ENCODE data around the gene CIC. TPM values are rescaled to one million over a fixed set of nuclear protein-coding genes. Genes with fewer than 3 reads are reported as not detected.

Gene CIC
- total and polyA plus RNA-seq, 2 of the 13 experiments (the other 11 are each of a cell fraction or from before 2014, with no cell fraction given) = 5.9 to 8.0 TPM

DNA sequence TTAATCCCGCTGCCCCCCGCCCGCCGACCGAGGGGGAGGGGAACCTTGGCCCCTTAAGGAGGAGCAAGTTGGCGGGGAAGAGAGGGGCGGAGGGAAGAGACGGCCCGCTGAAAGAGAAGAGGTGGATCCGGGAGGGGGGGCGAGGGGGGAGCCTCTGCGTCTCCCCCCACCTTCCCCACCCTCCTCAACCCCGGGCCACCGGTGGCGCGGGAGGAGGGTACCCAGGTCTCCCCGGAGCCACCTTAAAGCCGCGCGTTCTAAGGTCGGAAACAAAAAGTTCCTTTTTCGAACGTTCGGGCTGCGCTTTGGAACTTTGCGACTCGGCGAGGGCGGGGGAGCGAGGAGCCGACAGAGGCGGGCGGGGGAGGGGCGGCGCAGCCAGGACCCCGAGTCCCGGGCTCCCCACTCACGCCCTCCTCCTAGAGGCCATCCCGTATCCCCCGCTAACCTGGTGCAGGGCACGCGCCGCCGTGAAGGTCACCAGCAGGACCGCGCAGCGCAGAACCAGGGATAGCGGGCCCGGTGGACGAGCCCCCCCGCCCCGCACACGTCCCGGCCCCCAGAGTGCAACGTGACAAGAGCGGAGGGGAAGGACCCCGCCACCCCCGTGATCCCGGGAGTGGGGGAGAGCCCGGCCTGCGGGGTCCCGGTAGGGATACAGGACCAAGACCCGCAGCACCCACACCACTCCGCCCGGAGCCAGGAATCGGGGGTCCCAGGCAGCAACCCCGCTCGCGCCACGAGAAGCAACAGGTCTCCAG, 14.8 kb upstream of the CIC start (continued):
- TF ChIP-seq ZC3H13 (CRISPR knock-in tag; IDR thresholded peaks at IDR 0.05) (peak; percentile 73; the same call in 1 of the 2 replicates), ELK4 (CRISPR knock-in tag; IDR thresholded peaks at IDR 0.05; ENCODE audit: borderline replicate concordance) (no peak), ZFY (CRISPR knock-in tag; IDR thresholded peaks at IDR 0.05) (no peak; the same call in 1 of the 2 replicates), MAFG (CRISPR knock-in tag; IDR thresholded peaks at IDR 0.05) (no peak), JUN (CRISPR knock-in tag; IDR thresholded peaks at IDR 0.05) (no peak), ETS1 (CRISPR knock-in tag; IDR thresholded peaks at IDR 0.05) (no peak), KDM2A (CRISPR knock-in tag; IDR thresholded peaks at IDR 0.05; ENCODE audit: borderline replicate concordance, low read depth) (peak; percentile 53; the same call in 1 of the 2 replicates), CREB1 (IDR thresholded peaks at IDR 0.05) (no peak), CREB1 (CRISPR knock-in tag; IDR thresholded peaks at IDR 0.05) (peak; percentile 5; the same call in 1 of the 2 replicates), PAXIP1 (CRISPR knock-in tag; conservative IDR thresholded peaks at IDR 0.05) (peak; percentile 48), ATRX (CRISPR knock-in tag; IDR thresholded peaks at IDR 0.05; ENCODE audit: borderline replicate concordance) (no peak), NFYC (CRISPR knock-in tag; IDR thresholded peaks at IDR 0.05) (peak; percentile 22; the same call in 1 of the 2 replicates), ZNF678 (CRISPR knock-in tag; IDR thresholded peaks at IDR 0.05) (no peak), EP300 (IDR thresholded peaks at IDR 0.05; ENCODE audit: low read depth in 2 of 2, low read length in 2 of 2) (peak in 1 of 2 experiments; percentile 15; a peak in 1 of 4 replicates), EP300 (CRISPR knock-in tag; IDR thresholded peaks at IDR 0.05; ENCODE audit: borderline replicate concordance) (no peak)
- TF ChIP-seq, protein P1, sequence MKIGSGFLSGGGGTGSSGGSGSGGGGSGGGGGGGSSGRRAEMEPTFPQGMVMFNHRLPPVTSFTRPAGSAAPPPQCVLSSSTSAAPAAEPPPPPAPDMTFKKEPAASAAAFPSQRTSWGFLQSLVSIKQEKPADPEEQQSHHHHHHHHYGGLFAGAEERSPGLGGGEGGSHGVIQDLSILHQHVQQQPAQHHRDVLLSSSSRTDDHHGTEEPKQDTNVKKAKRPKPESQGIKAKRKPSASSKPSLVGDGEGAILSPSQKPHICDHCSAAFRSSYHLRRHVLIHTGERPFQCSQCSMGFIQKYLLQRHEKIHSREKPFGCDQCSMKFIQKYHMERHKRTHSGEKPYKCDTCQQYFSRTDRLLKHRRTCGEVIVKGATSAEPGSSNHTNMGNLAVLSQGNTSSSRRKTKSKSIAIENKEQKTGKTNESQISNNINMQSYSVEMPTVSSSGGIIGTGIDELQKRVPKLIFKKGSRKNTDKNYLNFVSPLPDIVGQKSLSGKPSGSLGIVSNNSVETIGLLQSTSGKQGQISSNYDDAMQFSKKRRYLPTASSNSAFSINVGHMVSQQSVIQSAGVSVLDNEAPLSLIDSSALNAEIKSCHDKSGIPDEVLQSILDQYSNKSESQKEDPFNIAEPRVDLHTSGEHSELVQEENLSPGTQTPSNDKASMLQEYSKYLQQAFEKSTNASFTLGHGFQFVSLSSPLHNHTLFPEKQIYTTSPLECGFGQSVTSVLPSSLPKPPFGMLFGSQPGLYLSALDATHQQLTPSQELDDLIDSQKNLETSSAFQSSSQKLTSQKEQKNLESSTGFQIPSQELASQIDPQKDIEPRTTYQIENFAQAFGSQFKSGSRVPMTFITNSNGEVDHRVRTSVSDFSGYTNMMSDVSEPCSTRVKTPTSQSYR (CRISPR knock-in tag; IDR thresholded peaks at IDR 0.05; ENCODE audit: borderline replicate concordance) = peak; percentile 92
- TF ChIP-seq, protein P2, sequence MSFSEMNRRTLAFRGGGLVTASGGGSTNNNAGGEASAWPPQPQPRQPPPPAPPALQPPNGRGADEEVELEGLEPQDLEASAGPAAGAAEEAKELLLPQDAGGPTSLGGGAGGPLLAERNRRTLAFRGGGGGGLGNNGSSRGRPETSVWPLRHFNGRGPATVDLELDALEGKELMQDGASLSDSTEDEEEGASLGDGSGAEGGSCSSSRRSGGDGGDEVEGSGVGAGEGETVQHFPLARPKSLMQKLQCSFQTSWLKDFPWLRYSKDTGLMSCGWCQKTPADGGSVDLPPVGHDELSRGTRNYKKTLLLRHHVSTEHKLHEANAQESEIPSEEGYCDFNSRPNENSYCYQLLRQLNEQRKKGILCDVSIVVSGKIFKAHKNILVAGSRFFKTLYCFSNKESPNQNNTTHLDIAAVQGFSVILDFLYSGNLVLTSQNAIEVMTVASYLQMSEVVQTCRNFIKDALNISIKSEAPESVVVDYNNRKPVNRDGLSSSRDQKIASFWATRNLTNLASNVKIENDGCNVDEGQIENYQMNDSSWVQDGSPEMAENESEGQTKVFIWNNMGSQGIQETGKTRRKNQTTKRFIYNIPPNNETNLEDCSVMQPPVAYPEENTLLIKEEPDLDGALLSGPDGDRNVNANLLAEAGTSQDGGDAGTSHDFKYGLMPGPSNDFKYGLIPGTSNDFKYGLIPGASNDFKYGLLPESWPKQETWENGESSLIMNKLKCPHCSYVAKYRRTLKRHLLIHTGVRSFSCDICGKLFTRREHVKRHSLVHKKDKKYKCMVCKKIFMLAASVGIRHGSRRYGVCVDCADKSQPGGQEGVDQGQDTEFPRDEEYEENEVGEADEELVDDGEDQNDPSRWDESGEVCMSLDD (CRISPR knock-in tag; IDR thresholded peaks at IDR 0.05; ENCODE audit: borderline replicate concordance) = peak; percentile 84
